NCI-H510A treated with DMSO at 0.1 percent for 48 hours (cell line): ENCODE data around the gene PEX5L.
"Not testable (repeated sequence)": the region's sequence is repeated elsewhere in the genome, so short reads cannot be mapped to it uniquely, and the experiment has no call there.

Source experiments
- DNase-seq: peaks from one replicate; lab custom pipeline; 2025; lab: John Stamatoyannopoulos, UW

The PEX5L gene

DNA sequence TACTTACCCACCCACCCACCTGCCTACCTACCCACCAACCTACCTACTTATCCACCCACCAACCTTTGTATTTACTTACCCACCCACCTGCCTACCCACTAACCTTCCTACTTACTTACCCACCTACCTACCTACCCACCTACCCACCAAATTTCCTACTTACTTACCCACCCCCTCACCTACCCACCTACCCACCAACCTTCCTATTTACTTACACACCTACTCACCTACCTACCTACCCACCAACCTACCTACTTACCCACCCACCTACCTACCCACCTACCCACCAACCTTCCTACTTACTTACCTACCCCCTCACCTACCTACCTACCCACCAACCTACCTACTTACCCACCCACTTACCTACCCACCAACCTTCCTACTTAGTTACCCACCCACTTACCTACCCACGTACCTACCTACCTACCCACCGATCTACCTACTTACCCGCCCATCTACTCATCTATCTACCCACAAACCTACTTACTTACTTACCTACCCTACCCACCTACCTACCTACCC lies 204.3 kb downstream of the PEX5L start:
- DNase-seq = no peak

DNA sequence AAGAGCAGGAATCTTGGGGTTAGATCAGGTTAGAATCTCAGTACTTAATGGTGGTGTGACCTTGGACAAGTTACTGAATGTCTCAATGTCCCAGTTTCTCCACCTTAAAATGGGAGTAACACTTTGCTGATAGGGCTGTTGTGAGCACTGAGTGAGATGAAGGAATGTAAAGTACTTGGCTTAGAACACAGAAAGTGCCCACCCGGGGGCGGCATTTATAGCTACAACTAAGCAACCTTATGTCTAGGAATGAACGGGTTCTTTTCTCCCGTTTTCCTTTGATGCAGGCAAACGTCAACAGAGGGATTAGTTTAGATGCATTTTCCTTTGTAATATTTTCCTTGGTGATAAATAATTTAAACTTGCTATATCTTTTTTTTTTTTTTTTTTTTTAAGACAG lies 207.3 kb downstream of the PEX5L start:
- no peak for DNase-seq

DNA sequence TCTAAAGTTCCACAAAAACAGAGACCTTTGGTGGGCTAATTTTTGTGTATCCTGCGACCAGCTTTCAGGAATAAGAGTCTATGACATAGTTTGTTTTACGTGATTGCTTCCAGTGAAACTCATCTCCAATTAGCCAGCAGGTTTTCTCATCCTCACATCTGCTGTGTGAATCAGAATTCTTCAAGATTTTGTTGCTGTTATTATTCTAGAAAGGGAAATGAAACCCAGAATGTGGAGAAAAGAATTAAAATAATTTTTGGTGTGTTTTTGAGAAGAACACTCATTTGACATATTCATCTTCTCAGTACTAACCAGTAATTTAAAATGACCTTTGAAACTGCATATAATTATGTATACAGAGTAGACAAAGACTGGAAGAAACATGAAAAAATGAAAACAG lies 208.0 kb downstream of the PEX5L start:
- DNase-seq = no peak

DNA sequence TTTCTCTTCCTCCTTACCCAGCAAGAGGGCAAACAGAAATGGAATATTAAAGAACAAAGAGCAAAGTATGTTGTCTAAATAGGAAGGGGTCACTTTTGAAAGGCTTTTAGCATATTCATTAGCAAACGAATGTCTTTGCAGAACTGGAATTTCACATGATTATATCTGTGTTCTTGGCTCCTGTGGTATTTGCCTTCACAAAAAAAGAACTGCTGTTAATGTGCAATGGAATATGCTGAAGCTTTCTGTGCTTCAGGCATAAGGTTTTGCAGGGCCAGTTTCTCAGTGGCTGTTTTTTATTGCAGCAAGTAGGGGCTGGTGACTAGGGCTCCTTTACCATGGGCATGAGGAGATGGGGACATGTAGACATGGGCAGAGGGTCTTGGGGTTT lies 210.5 kb downstream of the PEX5L start:
- no peak for DNase-seq

DNA sequence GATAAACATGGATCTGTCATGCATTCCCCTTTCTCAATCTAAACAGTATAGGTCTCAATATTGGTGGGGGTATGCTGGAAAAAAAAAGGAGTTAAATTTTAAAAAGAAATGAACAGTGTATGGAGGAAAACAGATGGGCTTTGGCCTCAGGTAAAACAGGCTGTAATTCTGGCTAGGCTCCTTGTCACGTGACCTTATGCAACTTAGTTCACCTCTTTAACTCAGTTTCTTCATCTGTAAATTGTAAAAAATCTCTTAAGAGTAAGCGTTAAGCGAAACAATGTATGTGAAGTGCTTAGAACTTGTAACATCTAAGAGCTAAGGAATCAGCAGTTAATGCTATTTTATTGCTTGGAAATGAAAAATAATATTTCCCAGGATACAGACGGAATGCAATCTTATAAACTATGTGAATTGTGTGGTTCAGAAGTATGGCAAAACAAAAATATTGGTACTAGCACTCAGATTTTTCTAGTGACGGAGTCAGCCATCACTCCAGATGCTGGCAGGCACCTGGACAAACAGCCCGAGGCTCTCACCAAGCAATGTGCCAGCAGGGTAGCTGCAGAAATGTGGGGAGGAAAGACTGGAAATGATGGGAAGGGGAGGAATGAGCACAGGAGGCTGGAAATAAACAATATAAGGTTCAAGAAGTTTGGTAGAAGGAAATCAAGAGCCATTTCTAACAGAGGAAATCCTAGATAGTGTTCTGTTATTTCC lies 211.1 kb downstream of the PEX5L start:
- no peak for DNase-seq

DNA sequence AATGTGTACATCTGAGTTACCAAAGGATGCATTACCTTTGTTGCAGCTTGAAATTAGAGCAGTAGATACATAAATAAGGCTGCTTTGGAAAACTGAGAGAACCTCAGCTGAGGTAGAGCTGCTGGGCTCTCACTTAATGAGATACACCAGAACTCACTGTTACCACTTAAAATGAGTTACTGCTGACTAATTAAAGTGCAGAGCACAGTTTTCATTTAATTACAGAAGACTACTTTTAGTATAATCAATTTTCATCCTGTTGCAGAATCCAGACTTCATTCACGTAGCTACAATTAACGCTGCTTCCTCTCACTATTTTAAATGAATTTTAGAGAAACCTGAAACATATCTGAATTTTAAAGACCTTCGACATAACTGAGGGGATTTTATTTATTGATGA lies 214.4 kb downstream of the PEX5L start:
- DNase-seq = no peak

DNA sequence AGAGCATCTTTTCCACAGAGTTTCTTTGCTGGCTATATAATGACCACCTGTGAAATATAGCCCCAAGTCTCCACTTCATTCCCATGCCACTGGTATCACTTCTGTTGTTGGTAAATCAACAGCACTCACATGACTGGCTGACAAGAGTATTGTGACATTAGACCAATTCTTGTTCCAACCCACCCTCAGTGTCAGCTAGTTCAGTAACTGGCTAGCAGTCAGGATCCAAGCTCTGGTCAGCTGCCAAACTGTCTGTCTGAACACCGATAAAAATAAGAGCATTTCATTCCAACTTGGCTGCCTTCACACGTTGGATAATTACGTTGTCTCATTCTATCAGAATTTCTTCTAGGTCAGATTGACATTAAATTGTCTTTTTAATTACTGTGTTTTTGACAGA lies 217.4 kb downstream of the PEX5L start:
- no peak for DNase-seq

DNA sequence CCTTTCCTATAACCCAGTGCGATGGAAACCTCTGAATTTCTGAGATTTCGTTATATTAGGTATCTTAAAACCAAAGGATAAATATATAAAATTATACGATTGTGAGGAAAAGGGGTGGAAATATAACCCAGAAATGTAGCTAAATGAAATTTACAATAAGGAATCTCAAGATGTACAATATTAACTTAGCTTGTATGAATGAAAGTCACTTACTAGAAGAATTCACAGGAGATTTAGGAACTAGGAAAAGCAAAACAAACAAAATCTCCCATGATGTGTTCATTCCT lies 224.7 kb downstream of the PEX5L start:
- DNase-seq = no peak

DNA sequence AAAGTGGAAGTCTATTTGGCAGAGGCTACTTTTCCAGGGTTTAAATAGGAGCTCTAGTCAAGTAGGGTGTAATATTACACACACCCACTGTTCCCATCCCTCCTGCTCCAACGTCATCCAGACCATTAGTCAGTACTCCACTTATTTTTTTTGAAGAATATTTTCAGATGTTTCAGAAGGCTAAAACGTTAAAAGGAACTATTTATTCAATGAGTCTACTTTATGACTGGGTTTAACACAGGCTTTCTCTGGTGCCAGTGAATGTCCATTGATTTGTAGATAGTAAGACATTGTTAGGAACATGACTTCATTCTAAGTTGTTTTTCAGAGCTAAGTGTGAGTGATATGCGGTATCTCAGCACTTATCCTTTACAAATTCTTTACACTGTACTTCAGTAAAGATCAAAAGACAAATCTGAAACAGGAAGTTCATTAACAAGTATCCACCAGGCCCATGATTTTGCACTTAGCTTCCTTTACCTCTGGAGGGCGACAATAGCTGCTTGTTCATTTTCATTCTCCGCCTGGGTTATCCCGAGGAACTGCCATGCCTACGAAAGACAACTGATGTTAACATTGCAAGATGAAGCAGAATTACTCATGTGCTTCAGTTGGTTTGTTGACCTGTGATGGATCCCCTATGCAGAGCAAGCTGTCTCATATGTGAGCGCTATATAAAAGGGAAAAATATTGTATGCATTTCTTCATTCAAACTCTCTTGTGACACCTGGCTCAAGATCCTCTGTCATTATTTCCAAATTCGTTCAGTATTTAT lies 225.2 kb downstream of the PEX5L start:
- DNase-seq = peak; percentile 63

DNA sequence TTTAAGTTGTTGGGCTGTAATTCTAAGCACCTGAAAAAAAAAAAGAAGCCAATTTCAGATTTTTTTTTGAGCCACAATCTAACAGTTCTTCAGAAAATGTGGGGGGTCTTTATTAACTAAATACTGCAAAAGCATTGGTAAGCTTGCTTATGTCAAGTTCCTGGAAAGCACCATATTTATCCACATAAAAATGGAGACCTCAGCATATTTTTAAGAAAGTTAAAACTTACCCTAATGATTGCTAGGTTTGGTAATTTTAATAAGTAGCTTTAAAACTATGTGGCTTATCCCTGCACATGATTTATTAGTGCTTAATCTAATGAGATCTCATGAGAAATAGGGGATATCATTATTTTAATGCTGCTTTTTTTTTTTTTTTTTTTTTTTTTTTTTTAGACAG lies 227.1 kb downstream of the PEX5L start:
- DNase-seq = no peak

DNA sequence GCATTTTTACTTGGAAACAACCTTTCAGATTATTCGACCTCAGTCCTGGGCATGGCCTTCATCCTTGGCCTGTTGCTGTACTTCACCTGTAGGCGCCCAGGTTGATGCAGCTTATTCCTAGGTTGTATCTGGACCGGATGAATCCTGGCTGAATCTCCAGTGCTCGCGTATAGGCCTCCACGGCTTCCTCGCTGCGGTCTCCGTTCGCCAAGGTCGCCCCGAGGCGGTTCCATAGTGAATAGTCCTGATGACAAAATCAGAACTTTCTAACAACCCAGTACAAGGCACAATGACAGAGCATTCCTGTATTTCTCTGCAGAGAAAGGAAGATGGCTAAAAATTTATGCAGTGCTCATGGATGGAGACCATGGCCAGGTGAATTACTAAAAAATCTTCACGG lies 229.1 kb downstream of the PEX5L start:
- DNase-seq = no peak

DNA sequence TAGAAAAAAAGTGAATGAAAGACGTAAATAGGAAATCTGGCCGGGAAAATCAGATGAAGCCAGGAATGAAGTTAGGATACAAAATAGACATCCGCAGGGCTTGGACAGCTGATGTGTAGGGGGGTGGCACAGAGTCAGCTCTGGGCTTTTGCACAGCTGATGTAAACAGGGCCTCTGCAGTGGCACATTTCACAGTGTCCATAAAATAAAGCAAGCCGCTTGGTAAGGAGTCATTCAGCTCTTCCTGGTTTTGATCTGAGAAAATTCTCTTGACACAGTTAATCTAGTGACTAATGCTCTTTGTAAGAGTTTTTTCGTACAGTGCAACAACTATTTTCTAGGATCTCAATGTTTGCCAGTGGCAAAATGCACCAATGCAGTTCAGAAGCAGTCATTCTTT lies 230.6 kb downstream of the PEX5L start:
- no peak for DNase-seq

DNA sequence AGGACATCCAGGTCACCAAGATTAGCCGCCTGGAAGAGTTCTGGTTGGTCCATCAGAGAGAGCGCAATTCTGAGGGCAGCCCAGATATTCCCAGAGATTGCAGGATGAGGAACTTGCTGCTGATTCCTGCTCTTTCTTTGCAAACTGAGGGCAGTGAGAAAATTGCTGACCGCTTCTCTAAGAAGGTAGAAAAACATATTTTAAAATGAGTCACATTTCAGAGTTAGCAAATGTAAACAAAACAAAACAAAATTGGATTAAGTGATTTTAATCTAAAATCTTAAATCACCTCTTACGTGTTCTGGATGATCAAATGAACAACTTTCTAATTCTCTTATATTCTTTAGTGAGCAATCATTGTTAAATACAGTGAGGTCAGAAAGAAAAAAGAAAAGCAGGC lies 234.9 kb downstream of the PEX5L start:
- DNase-seq = no peak

DNA sequence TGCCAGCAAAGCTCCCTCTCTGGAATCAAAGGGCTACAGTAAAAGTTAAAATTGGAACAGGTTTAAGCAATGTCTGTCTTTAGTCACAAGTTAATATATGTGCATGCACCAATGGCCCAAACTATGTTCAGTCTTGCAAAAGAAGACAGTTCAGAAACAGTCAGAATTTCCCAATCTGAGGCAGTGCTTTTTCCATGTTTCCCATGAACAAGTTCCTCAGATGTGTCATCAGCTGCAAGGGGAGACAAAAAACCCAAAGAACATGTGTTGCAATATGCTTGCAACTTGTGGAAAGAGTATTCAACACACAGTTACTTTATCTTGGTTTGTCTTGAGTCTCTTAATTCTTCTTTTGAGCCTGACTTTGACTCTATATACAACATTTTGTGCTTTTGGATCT lies 235.5 kb downstream of the PEX5L start:
- DNase-seq = no peak

DNA sequence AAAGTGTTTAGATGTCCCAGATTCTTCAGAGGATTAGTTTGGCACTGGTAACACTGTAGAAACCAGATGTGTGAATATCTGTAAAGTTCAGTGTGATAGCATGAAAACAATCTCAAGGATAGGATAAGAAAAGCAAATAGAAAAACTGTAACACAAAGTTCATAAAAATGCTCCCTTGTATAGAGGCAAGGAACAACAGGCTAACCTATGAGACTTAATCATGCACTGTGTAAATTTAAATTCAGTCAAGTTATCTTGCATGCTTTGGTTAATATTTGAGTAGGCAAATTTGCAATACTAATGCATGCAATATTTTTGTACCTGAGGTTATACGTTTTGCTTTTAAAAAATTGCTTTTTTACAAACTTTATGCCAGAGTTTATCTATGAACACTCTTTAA lies 239.5 kb downstream of the PEX5L start:
- no peak for DNase-seq

DNA sequence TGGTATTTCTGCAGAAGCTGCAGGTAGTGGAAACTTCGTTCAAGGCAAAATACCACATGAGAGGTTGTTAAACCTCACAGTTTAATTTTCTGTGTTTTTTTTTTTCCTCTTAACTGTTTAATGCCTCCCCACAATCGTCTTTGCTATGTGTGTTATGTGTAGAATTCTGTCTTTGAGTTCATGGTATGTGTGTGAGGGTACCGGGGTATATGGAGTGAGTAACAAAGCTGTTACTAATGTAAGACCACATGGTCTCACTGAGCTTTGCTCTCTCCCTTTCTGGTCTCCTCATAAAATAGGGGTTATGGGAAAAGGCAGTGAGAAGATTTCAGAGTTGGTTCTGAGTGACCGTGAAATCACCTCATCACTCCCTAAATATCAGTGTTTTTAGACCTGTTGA lies 240.3 kb downstream of the PEX5L start:
- DNase-seq = no peak

DNA sequence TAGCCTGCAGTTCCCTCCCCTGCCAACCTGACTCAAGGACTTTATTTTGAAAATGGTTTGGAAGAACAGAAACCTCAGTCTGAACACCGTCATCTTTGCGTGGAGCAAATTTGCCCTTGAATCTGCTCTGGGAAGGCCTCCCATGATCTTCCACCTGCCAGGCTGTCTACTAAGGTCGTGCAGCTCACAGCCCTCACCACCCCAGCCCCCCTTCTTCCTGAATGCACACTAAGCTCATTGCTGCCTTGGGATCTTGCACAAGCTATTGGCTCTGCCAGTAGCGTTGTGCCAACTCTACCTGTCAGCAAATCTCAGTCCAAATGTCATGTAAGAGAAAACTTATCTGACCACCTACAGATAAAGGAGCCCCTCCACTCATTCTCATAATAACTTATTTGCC lies 242.4 kb downstream of the PEX5L start:
- DNase-seq = no peak

DNA sequence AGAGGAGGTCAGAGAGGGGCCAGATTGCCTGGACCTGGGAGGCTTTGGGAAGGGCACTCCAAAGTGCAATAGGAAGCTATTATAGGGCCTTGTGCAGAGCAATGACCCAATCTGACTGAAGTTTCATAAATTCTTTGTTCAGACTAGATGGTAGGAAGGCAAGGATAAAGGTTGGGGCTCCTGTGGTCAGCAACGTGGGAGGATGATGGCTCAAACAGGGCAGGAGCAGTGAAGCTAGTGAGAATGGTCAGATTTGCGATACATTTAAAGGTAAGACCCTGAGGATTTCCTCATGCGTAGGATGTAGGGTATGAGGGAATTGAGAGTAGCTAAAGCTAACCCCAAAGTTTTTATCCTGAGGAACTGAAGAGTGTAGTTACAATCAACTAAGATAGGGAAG lies 244.9 kb downstream of the PEX5L start:
- DNase-seq = no peak

DNA sequence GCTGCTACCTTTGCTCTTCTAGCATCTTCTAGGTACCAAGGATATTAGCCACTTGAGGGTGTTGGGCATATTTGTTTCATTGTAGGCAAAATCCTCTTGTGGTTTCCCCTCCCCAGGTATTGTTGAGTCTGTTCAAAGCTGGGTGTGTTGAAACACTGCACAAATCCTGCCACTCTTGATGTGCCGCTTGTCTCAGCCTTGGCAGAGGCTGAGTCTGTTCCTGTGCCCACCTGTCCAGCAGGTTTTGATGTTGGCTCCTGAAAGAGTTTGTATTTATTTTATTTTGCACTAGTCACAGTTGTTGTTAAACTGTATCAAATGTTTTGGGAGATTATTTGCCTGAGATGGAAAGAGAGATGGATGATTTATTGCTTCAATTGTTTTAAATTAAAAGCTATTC lies 247.7 kb downstream of the PEX5L start:
- no peak for DNase-seq

DNA sequence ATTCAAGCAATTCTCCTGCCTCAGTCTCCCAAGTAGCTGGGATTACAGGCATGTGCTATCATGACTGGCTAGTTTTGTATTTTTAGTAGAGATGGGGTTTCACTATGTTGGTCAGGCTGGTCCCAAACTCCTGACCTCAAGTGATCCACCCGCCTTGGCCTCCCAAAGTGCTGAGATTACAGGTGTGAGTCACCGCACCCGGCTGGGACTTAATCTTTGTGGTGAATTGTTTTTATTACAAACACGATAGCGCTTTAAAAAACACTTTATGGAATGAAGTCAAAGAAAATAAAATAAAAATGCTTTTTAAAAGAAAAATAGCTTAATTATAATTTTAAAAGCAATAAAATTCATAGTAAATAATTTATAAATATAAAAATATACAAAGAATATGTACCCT lies 253.9 kb downstream of the PEX5L start:
- DNase-seq = not testable (repeated sequence)

DNA sequence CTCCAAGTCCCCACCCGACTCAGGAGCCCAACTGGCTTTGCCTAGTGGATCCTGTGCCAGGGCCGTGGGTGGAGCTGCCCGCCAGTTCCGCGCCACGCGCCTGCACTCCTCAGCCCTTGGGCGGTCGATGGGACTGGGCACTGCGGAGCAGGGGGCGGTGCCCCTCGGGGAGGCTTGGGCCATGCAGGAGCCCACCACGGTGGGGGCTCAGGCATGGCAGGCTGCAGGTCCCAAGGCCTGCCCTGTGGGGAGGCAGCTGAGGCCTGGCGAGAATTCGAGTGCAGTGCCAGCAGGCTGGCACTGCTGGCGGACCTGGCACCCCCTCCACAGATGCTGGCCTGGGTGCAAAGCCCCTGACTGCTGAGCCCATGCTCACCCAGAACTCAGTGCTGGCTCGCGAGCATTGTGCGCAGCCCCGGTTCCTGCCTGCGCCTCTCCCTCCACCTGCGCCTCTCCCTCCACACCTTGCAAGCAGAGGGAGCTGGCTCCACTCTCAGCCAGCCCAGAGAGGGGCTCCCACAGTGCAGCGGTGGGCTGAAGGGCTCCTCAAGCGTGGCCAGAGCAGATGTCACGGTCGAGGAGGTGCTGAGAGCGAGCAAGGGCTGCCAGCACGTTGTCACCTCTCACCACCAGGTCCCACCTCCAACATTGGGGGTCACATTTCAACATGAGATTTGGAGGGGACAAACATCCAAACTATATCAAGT lies 261.2 kb downstream of the PEX5L start:
- no peak for DNase-seq

DNA sequence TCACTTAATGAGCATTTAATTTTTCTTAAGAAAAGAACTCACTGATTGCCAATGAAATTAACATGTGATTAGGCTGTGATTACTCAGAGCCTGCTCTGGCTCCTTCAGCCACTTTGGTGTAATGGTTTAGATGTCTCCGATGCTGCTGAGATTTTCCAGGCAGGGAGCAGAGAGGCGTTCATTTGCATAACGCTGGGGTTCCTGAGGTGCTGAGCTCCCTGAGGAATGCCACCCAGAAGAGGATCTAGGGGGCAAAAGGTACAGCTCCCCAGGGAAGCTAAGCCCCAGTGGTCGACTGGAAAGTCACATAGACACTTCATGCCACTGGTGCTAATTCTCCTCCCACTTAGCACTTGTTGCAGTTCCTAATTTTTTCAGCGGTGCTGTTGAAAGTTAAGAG lies 264.4 kb downstream of the PEX5L start:
- DNase-seq = no peak

DNA sequence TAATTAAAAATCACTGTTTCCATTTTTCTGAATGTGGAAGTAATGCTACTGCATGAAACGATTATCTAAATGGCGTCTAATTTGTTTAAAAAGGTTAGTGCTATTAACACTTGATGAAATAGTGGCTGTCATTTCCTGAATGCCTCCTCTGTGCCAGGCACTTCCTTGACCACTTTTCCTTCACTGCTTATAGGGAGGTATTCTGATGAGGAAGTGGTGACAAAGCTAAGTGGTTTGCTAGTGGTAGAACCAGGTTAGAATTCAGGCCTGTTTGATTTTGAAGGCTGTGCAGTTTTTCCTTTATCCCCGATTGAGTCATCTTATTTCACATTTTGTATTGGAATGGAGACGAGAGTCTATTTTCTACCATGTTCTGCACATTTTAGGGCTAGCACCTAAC lies 264.9 kb downstream of the PEX5L start:
- DNase-seq = no peak
